Loucy (cell line): ENCODE data around the gene TMEM63A.

ENCODE experiments used
- CTCF ChIP-seq: fragments of 200-600 bp; sonication (generic); conservative IDR thresholded peaks from 2 replicates; pipeline ENCODE4 v1.5.1; 2014; ENCODE audit warnings: mild to moderate bottlenecking, antibody characterized with exemption, low read length
- EZH2phosphoT487 ChIP-seq: fragments of 200-600 bp; IDR thresholded peaks from 2 replicates; pipeline ENCODE4 v1.6.1; 2018; ENCODE audit warnings: antibody characterized with exemption, mild to moderate bottlenecking, moderate library complexity, borderline replicate concordance

DNA sequence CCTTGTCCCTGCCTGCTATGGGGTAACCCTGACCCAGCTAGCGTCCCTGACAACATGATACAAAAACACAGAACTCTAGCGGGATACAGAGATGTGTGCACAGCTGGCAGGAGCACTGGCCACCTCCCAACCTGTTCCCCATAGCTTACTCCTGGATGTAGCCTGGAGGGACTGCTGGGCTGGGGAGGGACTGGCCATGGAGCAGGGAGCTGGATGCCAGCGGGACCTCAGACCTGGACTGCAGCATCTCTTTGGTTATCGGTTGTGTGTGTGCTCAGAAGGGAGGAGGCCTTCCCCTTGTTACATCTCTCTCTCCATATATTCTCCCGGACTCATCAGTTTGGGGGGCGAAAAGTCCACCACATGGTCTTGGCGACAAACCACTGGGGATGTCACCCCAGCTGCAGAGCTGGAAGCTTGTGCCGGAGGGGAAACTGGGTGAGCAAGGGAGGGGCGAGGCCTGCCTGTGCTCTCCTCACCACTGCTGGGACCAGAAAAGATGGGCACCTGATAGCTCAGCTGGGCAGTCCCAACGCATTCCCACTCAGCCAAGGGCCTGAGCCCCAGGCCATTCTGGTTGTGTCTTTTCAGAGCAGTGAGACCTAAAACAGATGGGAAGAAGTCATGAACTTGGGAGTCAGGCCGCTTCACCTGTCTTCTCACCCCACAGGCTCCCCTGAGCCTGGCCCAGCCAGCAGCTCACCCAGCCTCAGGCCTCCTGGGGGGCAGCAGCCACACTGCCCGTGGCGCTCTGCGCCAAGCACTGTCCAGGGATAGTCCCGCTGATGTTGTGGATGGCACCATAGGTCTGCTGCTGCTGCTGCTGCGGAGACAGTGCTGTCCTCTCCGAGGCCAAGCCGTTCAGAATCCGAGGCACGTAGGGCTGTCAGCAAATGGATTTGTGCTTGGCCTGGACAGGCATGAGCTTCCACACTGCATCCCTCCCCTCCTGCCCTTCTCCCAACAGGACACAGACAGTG, 35.6 kb downstream of the TMEM63A start:
- no peak for TF ChIP-seq CTCF
- TF ChIP-seq EZH2phosphoT487 = no peak
